ENCODE results near the gene VEPH1. TPM values are rescaled to one million over a fixed set of nuclear protein-coding genes. Genes with fewer than 3 reads are reported as not detected.

Gene VEPH1
- total RNA-seq, 1 experiment from 2014 or later, result 7.7 TPM

DNA sequence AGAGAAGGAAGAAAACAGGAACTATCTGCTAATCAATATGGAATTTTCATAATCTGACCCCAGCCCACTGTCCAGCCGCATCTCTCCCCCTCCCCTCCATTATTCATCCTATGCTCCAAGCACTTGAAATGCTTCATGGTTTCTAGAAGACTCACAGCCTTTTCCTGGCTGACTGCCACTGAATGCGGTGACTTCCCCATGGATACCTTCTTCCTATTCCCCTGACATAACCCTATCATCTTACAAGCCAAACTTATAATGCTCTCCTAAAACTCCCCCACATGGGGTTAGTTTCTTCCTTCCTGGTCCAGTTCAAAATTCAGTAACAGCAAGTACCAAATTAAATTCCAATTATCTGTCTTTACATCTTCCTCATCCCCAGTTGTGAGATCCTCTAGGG lies 97.8 kb downstream of the VEPH1 start:
- Histone ChIP-seq H3K23me2 (ENCODE audit: insufficient read length, low read depth, low read length, poor library complexity, severe bottlenecking) (no peaks in the 10 kb centered on the region), H2BK20ac (ENCODE audit: low read depth, low read length, poor library complexity, severe bottlenecking) (no peak overlapping the region), H3K4ac (ENCODE audit: low read depth, low read length) (no peak overlapping the region), H2BK5ac (ENCODE audit: insufficient read length, low read length) (no peak overlapping the region), H3K18ac (ENCODE audit: insufficient read length, low read depth, low read length) (no peak overlapping the region), H3K79me2 (ENCODE audit: insufficient read depth, low read length) (no peaks in the 10 kb centered on the region), H3K79me1 (ENCODE audit: insufficient read depth, low read depth, low read length, poor library complexity, severe bottlenecking) (no peaks in the 10 kb centered on the region), H3K56ac (ENCODE audit: insufficient read length, low read depth, low read length) (no peak overlapping the region), H3T11ph (ENCODE audit: low read length) (no peak overlapping the region), H3K4me2 (ENCODE audit: insufficient read depth, insufficient read length, low read length) (no peak overlapping the region), H3K9ac (ENCODE audit: extremely low read depth, insufficient read length, low read length) (no peak overlapping the region), H4K5ac (ENCODE audit: insufficient read length, low read depth, low read length) (no peak overlapping the region), H3K14ac (ENCODE audit: insufficient read depth, low read length) (no peak overlapping the region), H4K20me1 (ENCODE audit: control insufficient read depth, insufficient read depth, insufficient read length) (no peaks in the 10 kb centered on the region), H3K27ac (ENCODE audit: insufficient read length, low read depth, low read length) (no peak overlapping the region), H4K91ac (ENCODE audit: insufficient read length, low read depth, low read length) (no peak overlapping the region), H2BK120ac (ENCODE audit: low read depth, low read length, poor library complexity, severe bottlenecking) (no peak overlapping the region), H4K8ac (replicated peaks; ENCODE audit: insufficient read length, low read depth, low read length) (no peak overlapping the region), H2AK5ac (ENCODE audit: insufficient read length, low read length) (no peak overlapping the region), H3K4me1 (ENCODE audit: insufficient read depth, low read length) (peaks cover 5% of the 10 kb centered on the region; the same call in 1 of the 2 replicates), H2BK12ac (ENCODE audit: insufficient read length, low read depth, low read length) (no peak overlapping the region), H3K27me3 (ENCODE audit: insufficient read depth, low read length) (no peaks in the 10 kb centered on the region), H2AFZ (ENCODE audit: low read length) (no peak overlapping the region), H3K23ac (ENCODE audit: insufficient read length, low read depth, low read length) (no peak overlapping the region), H3K9me3 (ENCODE audit: control insufficient read depth, low read depth, low read length) (no peaks in the 10 kb centered on the region), H2BK15ac (ENCODE audit: low read depth, low read length) (no peak overlapping the region)
- no peaks in the 10 kb centered on the region for H3K36me3 Mint-ChIP-seq (ENCODE audit: insufficient read depth in 1 of 3, low read depth in 3 of 3)
- TF ChIP-seq, protein P1, sequence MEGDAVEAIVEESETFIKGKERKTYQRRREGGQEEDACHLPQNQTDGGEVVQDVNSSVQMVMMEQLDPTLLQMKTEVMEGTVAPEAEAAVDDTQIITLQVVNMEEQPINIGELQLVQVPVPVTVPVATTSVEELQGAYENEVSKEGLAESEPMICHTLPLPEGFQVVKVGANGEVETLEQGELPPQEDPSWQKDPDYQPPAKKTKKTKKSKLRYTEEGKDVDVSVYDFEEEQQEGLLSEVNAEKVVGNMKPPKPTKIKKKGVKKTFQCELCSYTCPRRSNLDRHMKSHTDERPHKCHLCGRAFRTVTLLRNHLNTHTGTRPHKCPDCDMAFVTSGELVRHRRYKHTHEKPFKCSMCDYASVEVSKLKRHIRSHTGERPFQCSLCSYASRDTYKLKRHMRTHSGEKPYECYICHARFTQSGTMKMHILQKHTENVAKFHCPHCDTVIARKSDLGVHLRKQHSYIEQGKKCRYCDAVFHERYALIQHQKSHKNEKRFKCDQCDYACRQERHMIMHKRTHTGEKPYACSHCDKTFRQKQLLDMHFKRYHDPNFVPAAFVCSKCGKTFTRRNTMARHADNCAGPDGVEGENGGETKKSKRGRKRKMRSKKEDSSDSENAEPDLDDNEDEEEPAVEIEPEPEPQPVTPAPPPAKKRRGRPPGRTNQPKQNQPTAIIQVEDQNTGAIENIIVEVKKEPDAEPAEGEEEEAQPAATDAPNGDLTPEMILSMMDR (conservative IDR thresholded peaks at IDR 0.05), result no peak
- H3K9me3 Mint-ChIP-seq, result no peaks in the 10 kb centered on the region
- peaks cover 11 to 18% of the 10 kb centered on the region in 2 experiments for H3K4me1 Mint-ChIP-seq
- no peak overlapping the region for H3K27ac Mint-ChIP-seq
- no peaks in the 10 kb centered on the region for H3K27me3 Mint-ChIP-seq (ENCODE audit: low read depth)
- WGBS (ENCODE audit: extremely low coverage, insufficient read length, low lambda C conversion rate), result no CpG with 5 or more reads among the region's 2 CpGs
- no peak overlapping the region for H3K4me3 Mint-ChIP-seq
- DNase-seq, result no peak
